Hypothalamus (tissue), 51 donors: Measurements from ENCODE around the gene ZBTB44.
"Not testable (repeated sequence)": the region's sequence is repeated elsewhere in the genome, so short reads cannot be mapped to it uniquely, and the experiment has no call there.

Experiments
- DNase-seq, 51 donors: peaks; one replicate each; lab custom pipeline; 2025; lab: John Stamatoyannopoulos, UW

Gene ZBTB44

DNA sequence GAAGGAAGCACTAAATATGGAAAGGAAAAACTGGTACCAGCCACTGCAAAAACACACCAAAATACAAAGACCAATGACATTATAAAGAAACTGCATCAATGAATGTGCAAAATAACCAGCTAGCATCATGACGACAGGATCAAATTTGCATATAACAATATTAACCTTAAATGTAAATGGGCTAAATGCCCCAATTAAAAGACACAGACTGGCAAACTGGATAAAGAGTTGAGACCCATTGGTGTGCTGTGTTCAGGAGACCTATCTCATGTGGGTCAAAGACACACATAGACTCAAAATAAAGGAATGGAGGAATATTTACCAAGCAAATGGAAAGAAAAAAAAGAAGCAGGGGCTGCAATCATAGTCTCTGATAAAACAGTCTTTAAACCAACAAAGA is 63.0 kb downstream of the ZBTB44 start:
- DNase-seq = not testable (repeated sequence)

DNA sequence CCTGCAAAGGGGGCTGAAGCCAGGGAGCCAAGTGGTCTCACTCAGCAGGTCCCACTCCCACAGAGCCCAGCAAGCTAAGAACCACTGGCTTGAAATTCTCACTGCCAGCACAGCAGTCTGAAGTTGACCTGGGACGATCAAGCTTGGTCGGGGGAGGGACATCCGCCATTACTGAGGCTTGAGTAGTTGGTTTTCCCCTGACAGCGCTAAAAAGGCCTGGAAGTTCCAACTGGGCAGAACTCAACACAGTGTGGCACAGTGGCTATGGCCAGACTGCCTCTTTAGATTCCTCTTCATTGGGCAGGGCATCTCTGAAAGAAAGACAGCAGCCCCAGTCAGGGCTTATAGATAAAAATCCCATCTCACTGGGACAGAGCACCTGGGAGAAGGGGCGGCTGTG is 64.8 kb downstream of the ZBTB44 start:
- DNase-seq = not testable (repeated sequence)

DNA sequence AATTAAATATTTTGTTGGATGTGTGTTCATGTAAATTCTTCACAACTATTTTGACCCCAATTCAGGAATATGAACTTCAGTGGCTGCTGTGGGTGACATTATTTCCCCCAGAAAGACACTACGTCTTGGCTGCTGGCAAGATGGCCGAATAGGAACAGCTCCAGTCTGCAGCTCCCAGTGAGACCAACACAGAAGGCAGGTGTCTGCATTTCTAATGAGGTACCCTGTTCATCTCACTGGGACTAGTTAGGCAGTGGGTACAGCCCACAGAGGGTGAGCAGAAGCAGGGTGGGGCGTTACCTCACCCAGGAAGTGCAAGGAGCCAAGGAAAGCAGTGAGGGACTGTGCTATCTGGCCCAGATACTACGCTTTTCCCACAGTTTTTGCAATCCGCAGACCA is 65.3 kb downstream of the ZBTB44 start:
- DNase-seq = no peak

DNA sequence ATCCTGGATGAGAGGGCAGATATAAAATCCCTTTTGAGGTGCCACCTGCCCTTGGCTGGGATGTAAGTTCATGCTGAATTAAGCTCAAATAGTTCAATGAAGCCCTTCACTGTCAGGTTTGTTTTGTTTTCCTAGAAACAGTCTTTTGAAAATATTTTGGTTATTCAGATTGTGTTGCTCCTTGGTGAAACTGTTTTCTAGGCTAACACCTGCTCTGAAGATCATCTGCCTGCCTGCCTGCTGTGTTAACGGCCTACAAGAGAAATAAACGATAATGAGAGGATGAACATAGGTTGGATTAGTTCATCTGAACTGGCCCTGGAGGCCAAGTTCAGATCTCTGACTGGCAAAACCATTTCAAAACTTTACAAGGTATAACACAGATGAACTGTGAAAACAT is 67.4 kb downstream of the ZBTB44 start:
- no peak for DNase-seq

DNA sequence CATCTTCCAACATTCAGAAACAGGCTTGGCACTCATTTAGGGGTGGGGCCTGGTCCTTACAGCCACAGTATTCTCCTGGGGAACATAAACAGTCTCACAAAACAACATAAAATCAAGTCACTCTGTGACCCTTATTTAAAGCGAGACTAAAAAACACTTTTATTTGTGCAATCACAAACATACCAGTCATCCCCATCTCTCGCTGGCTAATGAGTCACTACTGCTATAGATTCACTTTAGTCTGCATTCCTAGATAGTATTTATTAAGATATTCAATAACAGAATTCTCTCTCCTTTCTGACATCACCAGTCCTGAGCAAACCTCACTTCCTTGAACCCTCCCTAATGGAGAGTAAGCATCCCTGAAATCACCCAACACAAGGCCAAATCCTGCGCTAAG is 68.0 kb downstream of the ZBTB44 start:
- DNase-seq = no peak

DNA sequence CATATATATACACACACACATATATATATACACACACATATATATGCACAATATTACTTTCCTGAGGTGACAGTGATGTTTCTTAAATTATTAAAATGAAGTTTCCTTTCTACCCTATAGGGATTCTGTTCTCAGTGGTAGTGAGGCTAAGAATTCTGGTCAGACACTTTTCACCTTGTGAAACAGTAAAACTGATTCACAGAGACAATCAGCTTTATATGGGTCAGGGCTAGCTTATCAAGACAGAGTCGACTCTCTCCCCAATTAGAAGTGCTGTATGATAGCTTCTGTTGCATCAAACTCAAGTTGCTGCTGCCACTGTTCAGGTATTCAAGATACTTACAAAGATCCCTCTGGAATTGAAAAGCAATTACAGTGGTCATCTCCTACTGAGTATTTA is 68.4 kb downstream of the ZBTB44 start:
- no peak for DNase-seq

DNA sequence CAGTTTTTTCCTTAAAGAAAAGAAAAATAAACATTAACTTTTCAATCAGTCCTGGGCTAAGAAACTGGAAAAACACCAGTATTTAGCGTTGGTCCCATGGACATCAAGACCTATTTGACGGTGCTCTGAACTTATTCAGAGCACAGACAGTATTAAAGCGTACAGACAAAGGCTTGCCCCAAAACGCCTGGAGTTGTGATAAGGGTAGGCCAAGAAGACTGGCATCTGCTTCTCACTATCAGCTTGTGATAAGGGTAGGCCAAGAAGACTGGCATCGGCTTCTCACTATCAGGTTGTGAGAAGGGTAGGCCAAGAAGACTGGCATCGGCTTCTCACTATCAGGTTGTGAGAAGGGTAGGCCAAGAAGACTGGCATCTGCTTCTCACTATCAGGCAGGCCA is 69.3 kb downstream of the ZBTB44 start:
- not testable (repeated sequence) for DNase-seq

DNA sequence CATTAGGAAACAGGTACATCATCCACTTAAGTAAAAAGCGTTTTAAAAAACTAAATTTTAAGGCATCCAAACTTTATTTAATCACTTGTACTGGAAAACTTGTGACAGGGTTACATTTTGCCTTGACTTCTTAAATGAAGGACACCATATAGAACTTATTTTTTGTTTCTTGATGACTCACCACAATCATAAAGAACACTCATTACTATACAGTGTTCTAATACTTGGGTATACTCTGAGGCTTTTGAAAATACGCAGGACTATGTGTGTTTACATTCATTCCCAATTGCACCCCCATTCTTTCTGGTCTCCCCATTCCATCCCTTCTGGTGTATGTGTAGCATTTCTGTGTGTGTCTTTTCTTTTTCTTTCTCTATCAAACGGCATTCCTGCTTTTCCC is 69.9 kb downstream of the ZBTB44 start:
- no peak for DNase-seq

DNA sequence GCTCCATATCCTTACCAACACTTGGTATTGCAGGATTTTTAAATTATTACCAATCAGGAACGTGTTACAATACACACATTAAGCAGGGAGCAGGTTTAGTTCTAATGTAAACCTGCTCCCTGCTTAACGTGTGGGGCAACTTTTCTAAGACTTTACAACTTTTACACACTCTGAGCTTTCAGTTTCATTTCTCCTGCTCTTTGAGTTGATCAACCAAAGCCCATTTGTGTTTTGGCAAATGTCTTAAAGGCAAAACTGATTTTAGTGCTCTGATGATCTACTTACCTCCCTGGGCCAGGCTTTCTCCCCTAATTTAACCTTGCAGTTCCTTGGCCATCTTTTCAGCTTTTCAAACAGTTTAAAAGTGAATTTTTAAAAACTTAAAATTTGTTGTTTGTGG is 70.9 kb downstream of the ZBTB44 start:
- no peak for DNase-seq

DNA sequence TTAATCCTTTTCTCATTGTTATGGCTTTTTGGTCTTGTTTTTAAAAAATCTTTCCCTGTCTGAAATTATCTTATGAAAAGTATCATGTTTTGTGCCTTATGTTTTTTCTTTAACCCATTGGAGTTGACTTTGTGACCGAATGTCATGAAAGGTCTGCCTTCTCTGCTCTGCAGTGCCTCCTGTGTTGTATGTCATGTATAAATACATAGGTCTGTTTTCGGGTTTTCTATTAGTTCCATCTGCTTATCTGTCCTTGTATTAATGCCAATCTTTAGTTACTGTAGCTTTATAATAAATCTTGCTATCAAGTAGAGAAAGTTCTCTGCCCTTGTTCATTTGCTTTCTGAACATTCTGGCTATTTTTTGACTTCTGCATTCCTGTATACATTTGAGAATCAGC is 73.0 kb downstream of the ZBTB44 start:
- no peak for DNase-seq

DNA sequence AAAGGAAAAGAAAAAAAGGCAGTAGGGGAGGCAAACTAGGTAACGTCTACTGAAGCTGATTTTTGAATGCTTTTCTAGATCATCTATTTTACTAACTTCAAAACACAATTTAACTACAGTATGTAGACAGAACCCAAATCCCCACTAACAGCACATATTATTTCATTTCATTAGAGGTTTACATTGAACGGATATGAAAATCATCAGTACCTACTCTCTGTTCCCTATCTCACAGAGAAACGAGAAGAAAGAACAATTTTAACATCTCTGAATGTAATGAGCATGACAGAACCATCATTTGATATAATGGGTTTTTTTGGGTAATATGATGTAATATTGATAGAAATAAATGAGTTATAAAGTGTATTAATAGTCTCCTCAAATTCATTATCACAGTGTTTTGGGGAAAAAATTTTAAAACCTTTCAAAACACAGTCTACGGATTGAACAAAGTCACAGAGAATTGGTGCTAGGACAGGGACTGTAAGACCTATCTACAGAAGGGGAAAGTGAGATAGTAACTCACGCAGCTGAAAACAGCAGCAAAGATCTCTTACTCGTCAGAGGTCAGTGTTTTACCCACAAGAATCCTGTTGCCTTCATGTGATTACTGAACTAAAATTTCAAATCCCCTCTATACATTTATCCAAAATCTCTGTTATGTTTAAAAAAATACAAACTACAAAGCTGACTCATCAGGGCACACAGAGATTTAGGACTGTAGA is 77.3 kb downstream of the ZBTB44 start:
- DNase-seq = no peak

DNA sequence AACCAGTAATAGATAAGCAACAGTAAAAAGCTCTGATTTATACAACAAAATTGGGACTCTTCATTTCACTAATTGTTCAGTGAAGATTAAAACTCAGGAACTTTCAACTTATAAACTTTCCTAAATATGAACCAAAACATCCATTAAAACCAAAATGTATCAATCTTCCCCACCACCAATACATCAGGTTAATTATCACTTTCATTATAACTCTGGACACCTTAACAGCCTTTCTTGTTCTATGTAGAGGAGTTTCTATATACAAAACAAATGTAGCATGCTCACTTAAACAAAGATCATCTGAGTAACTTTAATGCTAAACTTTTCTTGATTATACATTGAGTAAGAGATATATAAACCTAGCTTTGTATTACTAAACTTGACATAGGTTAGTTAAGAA is 80.4 kb downstream of the ZBTB44 start:
- no peak for DNase-seq

DNA sequence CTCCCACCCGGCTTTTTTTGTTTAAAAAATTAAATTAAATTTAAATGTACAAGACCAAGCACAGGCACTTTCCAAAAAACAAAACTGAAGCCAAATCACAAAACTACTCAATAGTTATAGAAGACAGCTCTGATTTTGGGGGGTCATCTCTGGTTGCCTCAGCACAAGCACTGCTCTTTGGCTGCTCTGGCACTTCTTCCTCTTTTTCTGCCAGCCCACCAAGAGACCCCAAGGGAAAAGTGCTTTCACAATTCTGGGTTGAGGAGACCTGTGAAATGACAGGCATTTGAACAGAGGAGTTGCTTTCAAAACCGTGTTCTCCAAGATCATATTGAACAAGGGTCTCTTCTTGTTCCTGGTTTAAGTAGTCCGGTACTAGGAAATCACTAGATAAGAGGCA is 80.8 kb downstream of the ZBTB44 start:
- not testable (repeated sequence) for DNase-seq

DNA sequence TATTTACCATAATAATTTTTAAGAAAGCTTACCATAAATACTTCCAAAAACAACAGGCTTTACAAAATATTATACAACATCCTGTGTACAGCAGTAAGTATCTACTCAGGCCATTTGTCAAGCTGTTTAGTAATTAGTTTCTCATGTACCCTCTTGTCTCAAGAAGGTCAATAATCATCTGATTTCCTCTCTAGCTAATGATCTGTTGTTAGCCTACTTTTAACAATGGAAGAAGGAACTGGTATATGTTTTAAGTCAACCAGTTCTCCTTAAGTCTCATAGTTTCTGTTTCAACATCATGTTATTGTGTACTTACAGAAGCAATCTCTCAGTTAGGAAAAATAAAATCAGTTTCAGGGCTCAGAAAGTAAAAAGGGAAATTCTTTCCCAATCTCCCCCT is 81.2 kb downstream of the ZBTB44 start:
- not testable (repeated sequence) for DNase-seq

DNA sequence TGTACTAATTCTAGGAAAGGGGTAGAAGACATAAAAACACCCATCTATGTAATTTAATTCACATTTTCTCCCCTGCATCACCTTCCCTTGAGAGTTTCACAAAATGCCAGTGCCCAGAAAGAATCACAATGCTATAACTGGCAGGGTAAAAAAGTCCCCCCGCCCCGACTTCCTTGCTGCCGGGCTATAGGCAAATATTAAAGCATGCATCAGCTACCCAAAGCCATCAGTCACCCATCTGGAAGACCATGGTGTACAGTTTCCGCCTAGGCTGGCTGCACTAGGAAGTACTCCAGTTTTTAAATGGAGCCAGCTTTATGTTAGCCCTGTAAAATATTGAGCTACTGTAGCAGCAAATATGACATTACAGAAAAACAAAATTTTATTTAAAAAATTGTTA is 87.3 kb downstream of the ZBTB44 start:
- no peak for DNase-seq

DNA sequence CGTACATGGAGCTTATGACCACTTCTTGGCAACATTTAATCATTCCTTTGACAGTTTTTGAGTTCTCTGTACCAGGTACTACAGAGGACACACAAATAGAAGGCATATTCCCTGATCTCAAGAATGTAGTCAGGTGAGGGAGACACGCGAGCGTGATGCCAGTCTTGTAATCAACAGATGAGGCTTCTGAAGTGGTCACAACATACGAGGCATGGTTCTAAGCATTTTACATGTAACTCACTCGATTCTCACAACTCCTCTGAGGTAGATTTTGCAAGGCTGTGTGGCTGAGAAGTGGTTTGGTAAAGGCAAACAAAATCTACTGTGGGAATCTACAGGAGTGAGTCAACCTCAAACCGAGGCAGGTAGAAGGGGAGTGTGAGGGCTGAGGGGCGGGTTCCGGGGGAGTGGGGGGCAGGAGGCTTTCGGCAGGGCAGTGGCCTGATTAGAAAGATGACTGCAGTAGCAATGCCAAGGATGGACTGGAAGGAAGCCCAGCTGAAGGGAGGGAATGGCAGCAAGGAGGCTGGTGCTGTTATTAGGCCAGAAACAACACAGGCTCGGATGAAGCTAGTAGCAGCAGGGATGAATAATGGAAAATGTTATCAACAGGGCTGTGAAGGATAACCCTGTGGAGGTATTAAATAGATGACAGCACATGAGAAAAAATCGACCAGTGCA is 91.3 kb downstream of the ZBTB44 start:
- DNase-seq = no peak

DNA sequence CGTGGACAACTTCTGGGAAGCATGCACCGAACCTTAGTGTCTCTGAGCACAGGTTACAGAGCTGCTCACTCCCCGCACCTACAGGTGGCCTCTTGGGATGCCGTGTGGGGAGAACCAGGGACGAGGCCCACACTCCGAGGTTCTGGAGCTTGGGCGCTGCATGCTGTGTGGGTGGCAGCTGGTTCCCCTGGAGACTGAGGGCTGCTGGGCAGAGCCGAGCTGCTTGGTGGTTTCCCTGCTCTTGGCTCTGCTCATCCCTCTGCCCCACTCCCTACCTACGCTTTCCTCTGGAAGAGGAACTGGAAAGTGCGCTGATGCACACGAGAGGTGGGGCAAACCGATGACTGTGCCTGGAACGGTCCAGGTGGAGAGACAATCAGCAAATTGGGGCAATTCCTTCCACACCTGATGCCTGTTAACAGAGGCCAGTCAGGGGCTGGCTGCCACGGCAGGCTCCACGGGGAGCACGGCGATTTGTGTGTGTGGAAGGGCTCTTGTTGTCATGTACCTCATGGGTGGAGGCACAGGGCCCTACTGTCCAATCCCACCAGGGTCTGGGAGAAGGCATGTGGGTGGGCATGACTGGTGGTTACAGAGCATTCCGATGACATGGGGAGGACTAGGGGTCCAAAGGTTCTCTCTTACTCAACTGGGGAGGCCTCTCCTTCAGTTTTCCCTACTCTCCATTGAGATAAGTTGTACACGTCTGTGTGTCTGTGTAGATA is 94.2 kb downstream of the ZBTB44 start:
- no peak for DNase-seq

DNA sequence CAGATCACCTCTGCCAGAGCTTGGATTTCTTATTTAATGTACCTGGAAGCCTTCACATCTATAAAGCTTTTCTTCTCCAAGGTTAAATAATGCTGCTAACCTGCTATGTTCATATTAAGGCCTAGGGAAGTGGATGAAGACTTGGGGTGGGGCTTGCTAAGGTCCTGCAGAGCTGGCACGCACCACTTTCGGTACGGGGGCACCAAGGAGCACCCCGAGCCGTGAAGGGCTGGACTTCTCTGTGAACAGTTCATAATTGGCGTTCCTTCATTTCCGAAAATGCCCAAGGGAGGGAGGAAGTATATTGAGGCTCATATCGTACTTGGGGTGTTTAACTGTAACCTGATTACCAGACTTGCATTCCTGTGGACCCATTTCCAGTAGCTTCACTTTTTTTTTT is 95.6 kb downstream of the ZBTB44 start:
- DNase-seq = no peak

DNA sequence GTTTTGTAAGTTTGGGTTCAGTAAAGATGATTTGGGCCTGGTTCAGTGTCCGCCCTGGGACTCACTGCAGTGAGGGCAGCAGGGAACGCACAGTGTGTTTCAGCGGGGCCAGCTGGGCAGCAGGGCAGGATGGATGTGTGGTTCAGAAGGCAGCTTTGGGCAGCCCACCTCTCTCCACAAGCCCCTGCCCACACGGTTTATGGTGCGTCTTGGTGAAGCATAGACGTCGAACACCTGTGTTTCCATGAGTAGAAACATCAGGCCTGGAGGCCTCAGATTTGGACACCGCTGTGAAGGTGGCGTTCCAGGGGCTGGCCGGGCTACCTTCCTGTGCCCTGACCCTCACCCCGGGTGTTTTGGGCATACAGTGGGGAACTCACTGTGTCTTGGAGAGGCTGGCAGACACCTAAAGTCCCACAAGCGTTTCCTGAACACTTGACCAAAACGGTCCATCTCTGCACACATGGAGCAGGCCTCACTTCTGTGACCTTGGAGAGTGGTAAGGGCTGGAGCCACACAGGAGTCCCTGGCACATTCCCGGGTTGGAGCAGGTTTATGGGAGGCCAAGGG is 96.1 kb downstream of the ZBTB44 start:
- no peak for DNase-seq

DNA sequence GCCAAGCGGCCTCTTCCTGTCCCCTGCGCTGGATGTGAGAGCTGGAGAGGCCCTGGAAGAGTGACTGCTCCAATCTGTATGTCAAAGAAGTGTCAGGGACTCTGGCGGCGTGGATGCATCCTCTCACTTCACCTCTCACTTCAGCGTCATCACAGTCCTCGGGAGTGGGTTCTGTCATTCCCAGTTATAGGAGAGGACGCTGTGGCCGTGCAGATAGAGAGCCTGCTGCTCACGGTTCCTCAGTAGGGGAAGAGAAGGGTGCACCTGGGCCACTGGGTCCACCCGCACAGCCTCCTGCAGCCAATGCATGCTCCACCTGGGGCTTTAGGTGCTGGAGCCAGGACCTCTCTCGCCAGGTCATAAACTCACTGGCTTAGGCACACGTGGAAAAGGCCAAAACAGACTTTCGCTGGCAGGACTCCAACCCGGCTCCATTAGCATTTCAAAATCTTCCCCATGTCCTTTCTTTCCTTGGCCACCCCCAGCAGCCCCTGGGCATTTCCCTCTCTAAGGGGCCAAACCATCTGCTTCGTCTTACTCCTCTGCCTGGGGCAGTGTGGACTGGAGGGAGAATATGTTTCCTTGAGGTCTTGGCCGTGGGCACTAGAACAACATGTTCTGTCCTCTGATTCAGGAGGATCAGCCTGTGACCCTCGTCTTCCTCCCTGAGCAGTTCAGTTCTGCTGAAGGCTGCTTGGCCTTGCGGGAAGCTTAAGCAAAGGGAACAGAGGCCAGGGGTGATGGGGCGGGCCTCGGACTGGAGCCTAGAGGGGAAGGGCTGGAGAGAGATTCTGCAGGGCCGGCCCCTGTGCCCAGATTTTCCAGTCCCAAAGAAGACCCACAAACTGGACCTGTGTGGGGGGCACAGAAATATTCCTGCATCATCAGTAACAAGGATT is 97.3 kb downstream of the ZBTB44 start:
- no peak for DNase-seq
